Measurements from ENCODE around the gene AGBL4.

DNA sequence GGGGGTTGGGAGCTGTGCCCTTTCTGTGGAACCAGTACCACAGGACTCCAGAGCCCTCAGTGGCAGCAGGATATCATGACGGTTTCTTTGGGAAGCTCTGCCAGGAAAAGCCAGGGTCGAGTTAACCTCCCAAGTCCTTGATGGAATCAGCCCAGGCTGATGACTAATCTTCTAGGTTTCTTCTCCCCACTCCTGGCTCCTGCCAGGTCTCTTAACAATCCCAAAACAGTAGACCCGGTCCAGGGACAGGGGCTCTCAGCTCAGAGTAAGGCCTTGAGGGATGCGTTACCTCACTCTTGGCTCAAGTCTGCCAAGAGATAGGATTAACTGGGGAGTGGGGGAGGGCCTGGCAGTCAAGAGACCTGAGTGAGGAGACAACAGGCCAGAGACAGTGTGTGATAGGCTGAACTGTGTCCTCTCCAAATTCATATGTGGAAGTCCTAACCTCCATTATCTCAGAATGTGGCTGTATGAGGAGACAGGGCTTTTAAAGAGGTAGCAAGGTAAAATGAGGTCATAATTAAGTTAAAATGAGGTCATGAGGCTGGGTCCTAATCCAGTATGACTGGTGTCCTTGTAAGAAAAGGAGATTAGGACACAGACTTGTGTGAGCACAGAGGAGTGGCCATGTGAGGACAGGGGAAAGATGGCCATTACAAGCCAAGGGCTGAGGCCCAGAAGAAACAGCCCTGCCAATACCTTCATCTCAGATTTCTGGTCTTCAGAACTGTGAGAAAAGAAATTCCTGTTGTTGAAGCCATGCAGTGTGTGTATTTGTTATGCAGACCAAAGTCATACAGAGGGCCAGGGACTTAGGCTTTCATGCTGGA lies 1342.1 kb downstream of the AGBL4 start:
- TF ChIP-seq ZNF239 (CRISPR knock-in tag; IDR thresholded peaks at IDR 0.05) (no peak), PML (IDR thresholded peaks at IDR 0.05; ENCODE audit: low read length) (no peak), MAFK (IDR thresholded peaks at IDR 0.05; ENCODE audit: low read length) (no peak), RAD21 (CRISPR knock-in tag; conservative IDR thresholded peaks at IDR 0.05 in 1 of 2, IDR thresholded peaks at IDR 0.05 in 1 of 2) (no peak), SIX5 (IDR thresholded peaks at IDR 0.05; ENCODE audit: borderline replicate concordance in 1 of 2, insufficient read depth in 1 of 2, low read depth in 1 of 2, low read length in 2 of 2) (no peak)
